HG03066 (cell line): ENCODE results near the gene KCTD13.

Experiments
- ATAC-seq: cut with Tn5 transposase; IDR thresholded peaks from one replicate; pipeline ENCODE4 v1.9.1; 2021; ENCODE audit warnings: low read depth; ENCODE audit not compliant: unreplicated experiment

The KCTD13 gene

GRCh38 chr16:29857133-29857760 is 68.8 kb downstream of the KCTD13 start:
- ATAC-seq = no peak
